Hematopoietic multipotent progenitor cell treated with erythropoietin and hydrocortisone succinate and interleukin-3 and kit ligand, for 4 days (in vitro differentiated cells): ENCODE data around the gene JADE1.

Experiments
- DNase-seq: peaks from one replicate; pipeline ENCODE4 v3.0.0-alpha.2; 2015

The JADE1 gene

GRCh38 chr4:128879283-128879682 lies 69.8 kb downstream of the JADE1 start:
- DNase-seq, result no peak

DNA sequence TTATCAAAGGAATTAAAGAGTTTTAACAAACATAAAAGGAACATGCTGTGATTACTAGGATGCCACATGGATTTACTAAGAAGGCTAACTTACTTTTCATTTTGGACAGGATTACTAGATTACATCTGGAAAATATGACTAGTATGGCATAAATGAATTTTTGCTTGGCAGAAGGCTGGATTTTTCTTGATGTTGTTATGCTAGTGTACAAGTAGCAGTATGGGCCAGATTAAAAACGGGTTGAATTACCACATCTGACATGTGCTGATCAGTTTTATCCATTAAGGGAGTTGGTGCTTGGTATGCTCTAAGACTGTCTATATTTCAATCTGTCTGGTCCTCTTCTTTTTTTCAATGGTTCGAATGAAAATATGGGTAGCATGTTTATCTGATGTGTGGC lies 70.5 kb downstream of the JADE1 start:
- no peak for DNase-seq

DNA sequence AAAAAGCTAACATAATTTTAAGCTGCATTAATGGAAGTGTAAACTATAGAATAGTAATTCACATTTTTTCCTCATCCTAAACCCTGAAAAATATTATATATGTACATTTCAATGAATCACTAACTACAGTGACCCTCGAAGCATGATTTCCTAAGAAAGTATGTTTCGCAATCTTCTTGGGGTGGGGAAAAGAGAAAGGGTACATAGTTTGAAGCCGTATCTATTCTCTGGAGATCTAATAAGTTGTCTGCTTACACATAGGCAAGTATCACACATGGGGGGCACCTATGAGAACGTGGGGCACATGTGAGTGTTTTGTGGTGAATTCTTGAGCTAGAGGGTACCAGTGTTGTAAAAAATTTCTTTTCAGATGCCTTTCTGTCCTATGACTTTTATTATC lies 71.2 kb downstream of the JADE1 start:
- DNase-seq, result no peak

GRCh38 chr4:128904821-128905220 lies 95.3 kb downstream of the JADE1 start:
- DNase-seq, result no peak

- no peak for DNase-seq
Observed at GRCh38 chr4:128906581-128906980, 97.1 kb downstream of the JADE1 start.

- no peak for DNase-seq
Observed at GRCh38 chr4:128907981-128908380, 98.5 kb downstream of the JADE1 start.

DNA sequence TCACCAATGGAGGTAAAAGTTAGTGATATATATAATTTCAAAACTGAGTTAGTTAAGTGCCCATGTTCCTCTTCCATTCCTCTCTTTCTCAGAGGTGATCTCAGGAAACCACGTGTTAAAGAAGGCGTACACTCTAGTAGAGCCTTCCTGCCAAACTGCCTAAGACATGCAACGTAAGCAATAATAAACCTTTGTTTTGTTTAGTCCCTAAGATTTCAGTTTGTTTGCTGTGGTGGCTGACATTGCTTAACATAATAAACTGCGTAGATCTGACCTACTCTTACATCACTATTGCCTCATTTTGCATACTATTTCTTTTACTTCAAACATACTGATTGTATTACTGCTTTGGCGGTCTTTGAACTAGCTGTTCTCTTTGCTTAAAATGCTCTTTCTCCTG lies 99.2 kb downstream of the JADE1 start:
- DNase-seq, result peak; percentile 10

DNA sequence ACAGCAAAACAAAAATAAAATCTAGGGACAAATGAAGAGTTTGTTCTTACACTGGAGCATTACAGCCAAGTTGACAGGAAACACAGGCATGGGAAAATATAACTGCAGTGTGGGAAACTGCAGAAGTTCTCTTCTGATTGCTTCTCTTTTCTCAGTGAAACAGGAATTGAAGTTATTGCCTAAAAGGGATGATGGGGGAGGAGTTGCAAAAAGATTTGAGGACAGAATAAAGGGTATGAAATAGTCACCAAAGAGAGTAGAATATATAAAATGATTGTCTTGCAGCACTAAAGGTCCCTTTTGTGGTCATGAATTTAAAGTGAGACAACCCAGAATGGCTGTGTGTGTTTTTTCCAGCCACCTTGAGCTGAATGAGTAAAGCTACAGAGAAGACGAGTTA lies 103.7 kb downstream of the JADE1 start:
- peak; percentile 27 for DNase-seq

DNA sequence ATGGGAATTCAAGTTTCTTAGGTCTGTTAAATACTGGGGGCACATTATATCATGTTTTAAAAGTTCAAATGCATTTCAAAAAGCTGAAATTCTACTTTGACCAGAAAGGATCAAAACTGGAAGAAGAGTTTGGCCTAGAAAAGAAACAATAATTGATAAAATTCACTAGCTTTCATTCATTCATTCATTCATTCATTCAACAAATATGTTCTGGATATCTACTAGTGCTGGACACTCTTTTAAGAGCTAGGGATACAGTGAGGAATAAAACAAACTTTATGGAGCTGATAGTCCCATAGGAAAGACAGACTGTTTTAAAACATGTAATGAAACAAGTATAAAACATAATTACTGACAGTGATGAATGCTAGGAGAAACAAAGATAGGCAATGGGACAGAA lies 106.0 kb downstream of the JADE1 start:
- no peak for DNase-seq

DNA sequence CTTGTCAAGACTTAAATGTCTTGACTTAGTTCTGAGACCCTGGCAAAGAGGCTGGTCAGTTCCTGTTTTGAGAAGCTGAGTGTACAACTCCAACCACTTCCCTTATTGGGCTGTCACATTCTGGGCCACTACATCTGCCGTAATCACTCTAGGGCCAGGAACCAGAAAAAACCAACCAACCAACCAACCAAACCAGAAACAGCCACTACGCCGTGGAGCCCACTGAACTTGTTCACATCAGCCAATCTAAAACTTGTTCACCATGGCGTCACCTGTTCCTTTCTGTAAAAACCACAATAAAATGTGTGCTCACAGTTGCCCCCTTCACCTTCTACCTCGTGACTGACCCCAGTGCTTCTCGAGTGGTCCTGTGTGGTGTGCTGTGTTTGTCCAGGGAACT lies 107.3 kb downstream of the JADE1 start:
- peak; percentile 92 for DNase-seq

- DNase-seq, result peak; percentile 58
Observed at GRCh38 chr4:128917781-128918180, 108.3 kb downstream of the JADE1 start.

DNA sequence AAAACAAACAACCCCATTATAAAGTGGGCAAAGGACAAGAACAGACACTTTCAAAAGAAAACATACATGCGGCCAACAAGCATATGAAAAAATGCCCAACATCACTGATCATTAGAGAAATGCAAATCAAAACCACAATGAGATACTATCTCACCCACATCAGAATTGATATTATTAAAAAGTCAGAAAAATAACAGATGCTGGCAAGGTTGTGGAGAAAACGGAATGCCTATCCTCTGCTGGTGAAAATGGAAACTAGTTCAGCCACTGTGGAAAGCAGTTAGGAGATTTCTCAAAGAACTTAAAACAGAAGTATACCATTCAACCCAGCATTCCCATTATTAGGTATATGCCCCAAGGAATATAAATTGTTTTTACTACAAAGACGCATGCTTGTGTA lies 112.5 kb downstream of the JADE1 start:
- DNase-seq, result no peak
